GM23248 (cell line): ENCODE data around the gene JMJD4.

Experiments used
- EZH2 ChIP-seq: fragments of 200-600 bp; sonication (generic); IDR thresholded peaks from 2 replicates; pipeline ENCODE4 v1.6.1; 2018; ENCODE audit warnings: antibody characterized with exemption, mild to moderate bottlenecking; ENCODE audit not compliant: insufficient read depth, poor library complexity, severe bottlenecking
- EZH2phosphoT487 ChIP-seq: fragments of 200-600 bp; sonication (generic); IDR thresholded peaks from 2 replicates; pipeline ENCODE4 v1.6.1; 2018; ENCODE audit warnings: antibody characterized with exemption, moderate library complexity, mild to moderate bottlenecking, low read depth; ENCODE audit not compliant: insufficient read depth

DNA sequence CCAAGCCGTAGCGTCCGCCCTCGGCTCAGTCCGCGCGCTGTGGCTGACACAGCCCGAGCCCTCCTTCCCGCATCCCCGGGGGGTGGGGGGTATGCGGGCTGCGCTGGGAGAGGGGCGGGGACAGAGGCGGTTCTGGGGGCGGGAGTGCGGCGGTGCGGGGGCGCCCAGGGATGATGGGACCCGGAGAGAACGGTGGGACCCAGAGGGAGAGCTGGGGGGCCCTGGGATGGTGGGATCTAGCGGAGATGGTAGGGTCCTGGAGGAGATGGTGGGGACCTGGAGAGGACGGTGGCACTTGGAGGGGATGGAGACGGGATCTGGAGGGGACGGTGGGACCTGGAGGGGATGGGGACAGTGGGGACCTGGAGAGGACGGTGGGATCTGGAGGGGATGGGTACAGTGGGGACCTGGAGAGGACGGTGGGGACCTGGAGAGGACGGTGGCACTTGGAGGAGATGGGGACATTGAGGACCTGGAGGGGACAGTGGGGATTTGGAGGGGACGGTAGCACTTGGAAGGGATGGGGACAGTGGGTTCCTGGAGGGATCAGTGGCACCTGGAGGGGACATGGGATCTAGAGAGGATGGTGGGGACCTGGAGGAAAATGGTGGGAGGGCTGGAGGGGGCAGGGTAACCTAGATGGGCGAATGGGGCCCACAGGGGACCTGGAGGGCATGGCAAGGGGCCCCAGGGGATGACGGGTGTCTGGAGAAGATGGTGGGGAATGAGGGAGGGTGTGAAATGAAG, 610 bp upstream of the JMJD4 start:
- TF ChIP-seq EZH2 (no peak), EZH2phosphoT487 (no peak)
